ENCODE data around the gene CIBAR2. TPM values are rescaled to one million over a fixed set of nuclear protein-coding genes. Genes with fewer than 3 reads are reported as not detected.

Gene CIBAR2
- total RNA-seq, 1 donor: not detected

DNA sequence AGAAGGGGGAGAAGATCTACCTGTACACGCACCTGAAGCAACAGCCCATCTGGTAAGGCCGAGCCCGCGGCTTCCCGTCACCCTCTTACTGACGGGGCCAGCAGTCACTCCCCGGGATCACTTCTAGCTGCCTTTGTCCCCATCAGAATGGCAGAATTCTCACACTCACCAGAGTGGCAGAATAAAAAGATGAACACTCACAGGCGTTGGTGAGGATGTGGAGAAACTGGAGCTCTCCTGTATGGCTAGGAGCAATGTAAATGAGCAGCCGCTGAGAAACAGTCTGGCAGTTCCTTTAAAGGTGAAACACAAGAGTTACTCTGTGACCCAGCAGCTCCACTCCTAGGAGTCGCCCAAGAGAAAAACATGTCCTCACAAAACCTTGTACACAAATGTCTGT, 33.3 kb downstream of the CIBAR2 start:
- no peak for DNase-seq (ENCODE audit: low read depth)
- TF ChIP-seq, protein P1, sequence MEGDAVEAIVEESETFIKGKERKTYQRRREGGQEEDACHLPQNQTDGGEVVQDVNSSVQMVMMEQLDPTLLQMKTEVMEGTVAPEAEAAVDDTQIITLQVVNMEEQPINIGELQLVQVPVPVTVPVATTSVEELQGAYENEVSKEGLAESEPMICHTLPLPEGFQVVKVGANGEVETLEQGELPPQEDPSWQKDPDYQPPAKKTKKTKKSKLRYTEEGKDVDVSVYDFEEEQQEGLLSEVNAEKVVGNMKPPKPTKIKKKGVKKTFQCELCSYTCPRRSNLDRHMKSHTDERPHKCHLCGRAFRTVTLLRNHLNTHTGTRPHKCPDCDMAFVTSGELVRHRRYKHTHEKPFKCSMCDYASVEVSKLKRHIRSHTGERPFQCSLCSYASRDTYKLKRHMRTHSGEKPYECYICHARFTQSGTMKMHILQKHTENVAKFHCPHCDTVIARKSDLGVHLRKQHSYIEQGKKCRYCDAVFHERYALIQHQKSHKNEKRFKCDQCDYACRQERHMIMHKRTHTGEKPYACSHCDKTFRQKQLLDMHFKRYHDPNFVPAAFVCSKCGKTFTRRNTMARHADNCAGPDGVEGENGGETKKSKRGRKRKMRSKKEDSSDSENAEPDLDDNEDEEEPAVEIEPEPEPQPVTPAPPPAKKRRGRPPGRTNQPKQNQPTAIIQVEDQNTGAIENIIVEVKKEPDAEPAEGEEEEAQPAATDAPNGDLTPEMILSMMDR (IDR thresholded peaks at IDR 0.05; ENCODE audit: insufficient read depth, low read length): no peak
- no peak overlapping the region for H3K4me3 ChIP-seq (ENCODE audit: low read depth, low read length)

DNA sequence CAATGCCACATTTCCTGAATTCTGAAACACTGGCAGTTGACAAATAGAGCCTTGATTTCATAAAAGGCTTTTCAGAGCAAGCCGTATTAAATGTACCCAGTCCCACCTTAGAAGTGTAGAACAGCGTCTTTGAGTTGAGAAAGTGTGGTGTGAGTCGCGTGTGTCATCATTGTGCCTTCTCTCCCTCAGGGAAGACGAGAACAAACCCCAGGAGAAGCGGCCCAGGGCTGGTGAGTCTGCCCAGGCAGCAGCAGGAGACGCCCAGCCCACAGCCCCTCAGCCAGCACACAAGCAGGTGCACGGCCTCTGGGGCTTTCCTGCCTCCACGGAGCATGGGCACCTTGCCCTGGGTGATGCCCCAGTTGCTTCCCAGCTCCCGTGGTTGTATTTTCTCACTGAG, 34.0 kb downstream of the CIBAR2 start:
- H3K4me3 ChIP-seq (ENCODE audit: low read depth, low read length): no peak overlapping the region
- no peak for DNase-seq (ENCODE audit: low read depth)
- TF ChIP-seq, protein P1 (IDR thresholded peaks at IDR 0.05; ENCODE audit: insufficient read depth, low read length): no peak

DNA sequence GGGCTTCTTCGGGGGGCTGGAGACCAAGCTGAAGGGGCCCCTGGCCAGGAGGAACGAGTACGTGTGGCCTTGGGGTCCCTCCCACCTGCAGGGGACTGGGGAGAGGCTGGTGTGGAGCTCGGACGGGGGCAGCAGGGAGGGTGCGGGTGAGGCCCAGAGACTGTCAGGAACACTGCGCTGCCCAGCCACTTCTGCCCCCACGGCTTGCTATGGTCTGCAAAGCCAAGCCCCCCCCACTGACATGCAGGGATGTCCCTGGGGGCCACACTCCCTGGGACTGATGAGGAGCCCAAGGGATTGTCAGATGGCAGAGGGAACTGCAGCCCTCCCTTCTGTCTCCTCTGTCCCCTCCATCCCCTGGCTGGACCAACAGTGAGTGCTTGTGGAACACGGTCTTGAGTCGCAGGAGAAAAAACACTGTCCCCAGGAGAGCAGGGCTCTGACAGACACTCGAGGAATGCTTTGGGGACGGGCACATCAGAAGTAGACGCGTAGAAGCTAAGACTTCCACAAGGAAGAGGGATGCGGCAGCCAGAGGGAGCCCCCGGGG, 34.6 kb downstream of the CIBAR2 start:
- no peak overlapping the region for H3K4me3 ChIP-seq (ENCODE audit: low read depth, low read length)
- no peak for DNase-seq (ENCODE audit: low read depth)
- TF ChIP-seq, protein P1 (IDR thresholded peaks at IDR 0.05; ENCODE audit: insufficient read depth, low read length): no peak

DNA sequence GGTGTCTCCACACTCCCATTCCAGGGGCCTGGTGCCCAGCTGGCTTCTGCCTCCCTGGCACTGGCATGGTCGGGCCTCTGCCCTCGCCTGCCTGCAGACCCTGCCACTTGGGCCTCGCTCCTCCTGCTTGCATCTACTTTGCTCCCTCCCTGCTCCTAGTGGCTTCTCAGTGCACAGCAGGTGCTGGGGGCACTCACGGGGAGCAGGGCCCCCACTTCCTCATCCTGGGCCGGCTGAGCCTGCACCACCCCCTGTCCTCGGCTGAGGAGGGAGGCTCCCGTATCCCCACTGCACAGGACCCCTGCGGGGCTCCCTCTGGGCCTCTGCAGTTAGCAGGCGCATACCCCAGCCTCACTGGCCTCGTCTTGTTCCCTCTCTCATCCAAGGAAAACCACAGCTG, 35.2 kb downstream of the CIBAR2 start:
- DNase-seq (ENCODE audit: low read depth): no peak
- TF ChIP-seq, protein P1 (IDR thresholded peaks at IDR 0.05; ENCODE audit: insufficient read depth, low read length): no peak
- no peak overlapping the region for H3K4me3 ChIP-seq (ENCODE audit: low read depth, low read length)

DNA sequence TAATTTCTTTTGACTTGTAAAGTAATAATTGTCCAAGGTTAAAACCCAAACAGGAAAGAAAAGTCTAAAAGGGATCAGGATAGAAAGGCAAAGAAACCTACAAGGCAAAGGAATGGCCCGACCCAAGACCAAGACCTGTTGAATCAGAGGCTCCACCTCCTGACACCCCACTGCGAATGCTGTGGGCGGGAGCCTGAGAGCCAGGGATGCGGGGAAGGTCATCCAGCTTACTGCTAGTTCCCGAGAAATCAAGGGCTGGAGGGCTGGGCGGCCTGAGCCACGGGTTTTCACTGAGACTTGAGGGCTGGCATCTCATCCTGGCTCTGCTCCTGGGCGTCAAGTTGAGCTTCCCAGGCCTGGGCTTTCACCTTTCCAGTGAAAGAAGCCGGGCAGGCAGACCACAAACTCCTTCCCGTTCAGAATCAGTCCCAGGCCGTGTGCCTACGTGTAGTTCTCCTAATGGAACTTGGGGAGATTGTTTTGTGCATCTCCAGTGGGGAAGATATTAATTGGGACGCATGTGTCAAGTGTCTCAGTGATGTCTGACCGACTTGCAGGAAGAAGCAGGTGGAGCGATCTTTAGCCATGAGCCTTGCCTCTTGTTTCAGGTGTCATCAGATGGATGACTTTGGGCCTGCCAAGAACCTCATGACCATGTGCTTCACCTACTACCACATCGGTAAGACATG, 36.9 kb downstream of the CIBAR2 start:
- TF ChIP-seq, protein P1 (IDR thresholded peaks at IDR 0.05; ENCODE audit: insufficient read depth, low read length): no peak
- no peak for DNase-seq (ENCODE audit: low read depth)
- no peak overlapping the region for H3K4me3 ChIP-seq (ENCODE audit: low read depth, low read length)

DNA sequence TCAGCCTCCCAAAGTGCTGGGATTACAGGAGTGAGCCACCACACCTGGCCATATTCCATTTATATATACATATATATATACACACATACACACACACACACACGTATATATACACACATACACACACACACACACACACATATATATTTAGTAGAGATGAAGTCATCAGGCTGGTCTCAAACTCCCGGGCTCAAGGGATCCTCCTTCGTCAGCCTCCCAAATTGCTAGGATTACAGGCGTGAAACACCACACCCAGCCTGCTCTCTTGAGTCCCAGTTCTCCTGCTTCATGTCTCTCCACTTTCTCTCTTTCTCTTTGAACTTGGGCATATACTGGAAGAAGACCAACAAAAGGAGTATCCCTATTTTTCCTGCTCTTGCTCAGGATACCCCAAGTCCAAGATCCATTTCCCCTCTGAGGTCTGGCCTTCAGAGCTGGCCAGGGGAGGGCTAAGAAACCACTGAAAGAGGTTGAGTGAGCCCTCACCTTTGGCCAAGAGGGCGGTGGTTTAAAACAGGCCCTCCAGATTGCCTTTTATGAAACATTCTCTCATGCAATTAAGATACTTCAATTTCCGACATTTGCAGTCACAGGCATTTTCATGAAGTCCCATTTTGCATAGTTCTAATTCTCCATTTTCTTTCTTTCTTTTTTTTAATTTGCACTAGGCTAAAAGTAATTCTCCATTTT, 37.9 kb downstream of the CIBAR2 start:
- H3K4me3 ChIP-seq (ENCODE audit: low read depth, low read length): no peak overlapping the region
- TF ChIP-seq, protein P1 (IDR thresholded peaks at IDR 0.05; ENCODE audit: insufficient read depth, low read length): no peak
- DNase-seq (ENCODE audit: low read depth): no peak
